Frontal cortex (tissue), 4 donors: ENCODE results near the gene FSIP1. TPM values are rescaled to one million over a fixed set of nuclear protein-coding genes. Genes with fewer than 3 reads are reported as not detected.

Experiments
- DNase-seq, 2 donors: peaks; one replicate each; pipeline ENCODE4 v3.0.0; 2012; ENCODE audit warnings: low spot score in 2 of 2
- FAIRE-seq: peaks from 2 replicates; lab custom pipeline; 2012; peaks lifted over from hg19 to GRCh38; lab: Jason Lieb, UNC
- total RNA-seq: library from RNA; depleted of rRNA; stranded (reverse); fragments of >200 nt; gene quantifications from one replicate; pipeline ENCODE4 v1.2.3, GENCODE V29; 2014
- donor health status: control.
- donor health status: control.
- donor health status: control.

Gene FSIP1
- total RNA-seq, 1 donor from 2014 or later: 17.5 TPM

GRCh38 chr15:39730552-39730951, 52.1 kb downstream of the FSIP1 start:
- no peak for DNase-seq
- no peak for FAIRE-seq

DNA sequence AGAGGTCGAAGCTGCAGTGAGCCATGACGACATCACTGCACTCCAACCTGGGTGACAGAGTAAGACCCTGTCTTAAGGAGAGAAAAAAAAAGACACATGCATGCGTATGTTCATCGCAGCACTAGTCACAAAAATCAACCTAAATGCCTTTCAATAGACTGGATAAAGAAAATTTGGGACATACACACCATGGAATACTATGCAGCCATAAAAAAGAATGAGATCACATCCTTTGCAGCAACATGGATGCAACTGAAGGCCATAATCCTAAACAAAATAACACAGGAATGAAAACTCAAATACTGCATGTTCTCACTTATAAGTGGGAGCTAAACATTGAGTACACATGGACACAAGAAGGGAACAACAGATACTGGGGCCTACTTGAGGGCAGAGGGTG, 53.1 kb downstream of the FSIP1 start:
- FAIRE-seq (no peak), DNase-seq (no peak)

GRCh38 chr15:39728845-39729244, 53.8 kb downstream of the FSIP1 start:
- no peak for DNase-seq
- no peak for FAIRE-seq

GRCh38 chr15:39721893-39722292, 60.7 kb downstream of the FSIP1 start:
- FAIRE-seq: no peak
- DNase-seq: no peak

DNA sequence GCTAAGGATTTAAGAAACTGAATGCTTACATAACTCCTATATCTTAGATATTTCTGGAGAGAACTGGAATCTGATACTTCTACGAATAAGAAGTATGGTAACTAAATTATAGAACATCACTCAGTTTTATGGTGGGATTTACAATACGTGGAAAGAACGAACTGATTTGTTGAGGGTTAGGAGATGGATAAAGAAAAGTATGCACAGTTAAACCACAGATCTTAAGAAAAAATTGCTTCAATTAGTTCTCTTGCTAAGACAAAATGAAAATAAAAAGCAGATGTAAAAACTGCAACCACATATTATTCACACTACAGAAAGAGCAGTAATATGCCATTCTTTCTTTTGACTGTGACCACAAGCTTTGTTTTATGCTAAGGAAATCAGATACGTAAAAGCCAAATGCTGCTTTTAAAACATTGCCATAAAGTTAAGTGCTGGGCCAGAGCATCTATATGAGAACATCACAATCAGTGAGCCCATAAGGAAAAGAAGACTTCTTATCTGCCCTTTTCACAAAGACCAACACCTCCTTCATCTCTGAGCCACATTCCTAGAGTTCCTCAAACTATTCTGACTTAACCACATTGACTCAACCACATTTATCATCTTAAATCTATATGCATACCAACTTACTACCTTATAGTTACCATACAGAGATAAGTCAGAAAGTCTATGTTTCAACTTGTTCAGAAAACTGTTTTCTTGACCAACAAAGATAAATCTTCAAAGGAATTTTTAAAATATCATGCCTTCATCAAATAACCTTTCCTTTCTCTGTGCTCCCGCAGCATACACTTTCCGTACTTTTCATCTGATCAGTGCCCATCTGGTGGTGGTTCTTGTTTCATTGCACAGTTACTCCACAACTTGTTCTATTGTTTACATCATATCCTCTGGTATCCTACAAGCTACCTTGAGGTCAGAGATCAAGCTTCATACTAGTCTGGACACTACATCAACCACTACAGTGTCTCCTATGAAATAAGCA, 61.7 kb downstream of the FSIP1 start:
- no peak for FAIRE-seq

DNA sequence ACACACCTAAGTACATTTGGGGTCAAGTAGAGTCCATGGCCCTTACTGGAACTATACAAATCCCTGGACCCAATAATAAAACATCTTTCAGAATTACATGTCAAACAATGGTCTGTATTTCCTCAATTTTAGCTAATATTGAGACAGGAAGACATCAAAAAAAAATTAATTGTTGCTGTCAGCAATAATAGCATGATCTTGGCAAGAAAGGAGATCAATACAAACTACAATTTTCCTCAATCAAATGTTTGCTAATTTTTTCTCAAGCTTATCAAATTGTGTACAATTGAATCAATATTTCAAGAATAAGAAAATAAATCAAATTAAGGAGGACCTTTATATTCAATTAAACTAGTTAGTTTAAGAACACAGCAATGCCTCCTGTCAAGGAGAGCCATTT, 62.6 kb downstream of the FSIP1 start:
- DNase-seq: no peak
- FAIRE-seq: no peak

More for the DNA sequence above, 61.7 kb downstream of the FSIP1 start:
- no peak for DNase-seq

- FAIRE-seq: no peak
These were observed 63.5 kb downstream of the FSIP1 start for GRCh38 chr15:39719109-39719508.

DNA sequence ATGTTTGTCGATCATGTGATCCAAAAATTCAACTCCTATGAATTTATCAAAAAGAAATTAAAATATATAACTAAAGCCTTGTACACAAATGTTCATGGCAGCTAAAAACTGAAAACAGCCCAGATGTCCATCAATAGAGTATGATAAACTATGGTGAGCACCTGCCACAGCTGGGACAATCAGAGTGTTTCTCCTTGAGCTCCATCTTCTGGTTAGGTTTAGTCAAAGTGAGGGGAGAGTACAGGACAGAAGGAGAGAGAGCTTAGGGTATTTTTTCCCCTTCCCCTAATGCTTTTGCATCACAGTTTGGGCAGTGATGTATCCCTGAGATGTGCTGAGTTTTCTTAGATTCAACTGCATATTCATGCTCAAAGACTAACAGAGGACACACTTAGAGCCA, 65.5 kb downstream of the FSIP1 start:
- FAIRE-seq (no peak), DNase-seq (no peak)

More at GRCh38 chr15:39719109-39719508, 63.5 kb downstream of the FSIP1 start:
- DNase-seq: no peak

GRCh38 chr15:39714251-39714650, 68.4 kb downstream of the FSIP1 start:
- FAIRE-seq: no peak

DNA sequence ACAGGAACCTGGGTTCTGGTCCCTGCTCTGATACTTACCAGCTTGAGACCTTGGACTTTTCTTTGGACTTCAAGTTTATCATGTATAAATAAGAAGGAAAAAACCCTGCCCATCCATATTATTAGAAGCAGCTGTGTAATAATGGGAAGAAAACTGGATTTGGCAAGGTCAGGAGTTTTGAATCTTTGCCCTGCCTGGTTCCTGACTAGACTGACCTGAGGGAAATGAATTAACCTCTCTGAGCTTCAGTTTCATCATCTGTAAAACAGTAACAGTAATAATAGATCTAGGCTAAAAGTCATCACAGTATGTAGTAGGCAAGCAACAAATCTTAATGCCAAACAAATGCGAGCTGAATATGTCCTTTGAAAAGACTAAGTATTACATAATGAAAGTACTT, 68.8 kb downstream of the FSIP1 start:
- DNase-seq (no peak), FAIRE-seq (no peak)

More at GRCh38 chr15:39714251-39714650, 68.4 kb downstream of the FSIP1 start:
- no peak for DNase-seq

DNA sequence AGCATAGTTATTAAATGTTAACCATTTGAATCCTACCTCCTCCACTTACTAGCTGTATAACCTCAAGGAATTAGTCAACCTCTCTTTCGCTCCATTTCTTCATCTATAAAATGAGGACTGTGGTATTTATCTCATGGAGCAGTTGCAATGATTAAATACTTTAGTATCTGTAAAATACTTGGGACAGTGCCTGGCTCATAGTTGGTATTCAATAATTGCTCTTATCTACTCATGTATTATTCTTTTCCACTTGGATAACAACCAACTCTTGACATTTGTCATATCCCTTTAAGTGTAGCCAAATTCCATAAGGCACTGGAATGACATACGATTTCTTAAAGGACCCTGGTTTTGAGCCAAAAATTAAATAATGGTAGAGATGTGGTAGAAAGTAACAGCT, 72.0 kb downstream of the FSIP1 start:
- FAIRE-seq (no peak), DNase-seq (no peak)

- no peak for DNase-seq
- FAIRE-seq: no peak
These were observed 72.7 kb downstream of the FSIP1 start for GRCh38 chr15:39709941-39710340.

- DNase-seq: no peak
- FAIRE-seq: no peak
These were observed 76.4 kb downstream of the FSIP1 start for GRCh38 chr15:39706206-39706605.

DNA sequence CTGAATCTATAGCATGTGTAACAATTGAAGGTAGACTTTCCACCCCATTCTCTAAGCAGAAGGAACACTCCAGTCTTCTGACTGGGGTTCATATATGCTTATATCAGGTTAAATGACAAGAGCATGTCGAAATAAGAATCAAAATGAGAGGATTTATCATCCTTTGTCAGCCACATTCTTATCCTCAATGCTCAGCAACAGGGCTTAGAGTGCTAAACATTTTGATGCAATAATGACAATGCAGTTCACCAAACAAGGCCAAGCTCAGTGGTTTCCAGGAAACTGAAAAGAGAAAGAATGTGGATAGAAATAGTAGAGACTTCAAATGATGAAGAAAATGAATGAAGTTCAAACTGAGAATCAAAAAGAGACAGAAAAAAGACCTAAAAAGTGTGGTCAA, 78.0 kb downstream of the FSIP1 start:
- FAIRE-seq: no peak
- no peak for DNase-seq

DNA sequence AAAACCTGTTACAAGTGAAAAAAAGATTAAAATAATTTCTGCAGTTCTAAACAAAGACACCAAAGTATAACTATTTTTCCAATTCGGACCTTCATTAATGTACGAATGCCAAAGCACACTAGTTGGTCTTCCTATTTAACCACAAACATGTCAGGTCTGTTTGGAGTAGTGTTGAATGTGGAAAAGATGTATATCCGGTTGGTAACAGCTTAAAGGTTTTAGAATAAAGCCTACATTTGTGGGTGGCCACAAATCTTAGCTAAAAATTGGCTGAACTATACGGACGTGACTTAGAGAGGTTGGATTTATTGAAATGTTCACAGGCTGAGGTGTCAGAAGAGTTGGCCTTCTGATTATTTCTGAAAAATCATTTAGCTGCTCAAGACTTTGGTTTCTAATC, 78.4 kb downstream of the FSIP1 start:
- DNase-seq (no peak), FAIRE-seq (no peak)

- FAIRE-seq (no peak), DNase-seq (no peak)
These were observed 80.7 kb downstream of the FSIP1 start for GRCh38 chr15:39701988-39702387.

GRCh38 chr15:39700375-39700700, 82.3 kb downstream of the FSIP1 start:
- DNase-seq: no peak
- FAIRE-seq: no peak

- FAIRE-seq: no peak
- no peak for DNase-seq
These were observed 82.9 kb downstream of the FSIP1 start for GRCh38 chr15:39699516-39700374.

DNA sequence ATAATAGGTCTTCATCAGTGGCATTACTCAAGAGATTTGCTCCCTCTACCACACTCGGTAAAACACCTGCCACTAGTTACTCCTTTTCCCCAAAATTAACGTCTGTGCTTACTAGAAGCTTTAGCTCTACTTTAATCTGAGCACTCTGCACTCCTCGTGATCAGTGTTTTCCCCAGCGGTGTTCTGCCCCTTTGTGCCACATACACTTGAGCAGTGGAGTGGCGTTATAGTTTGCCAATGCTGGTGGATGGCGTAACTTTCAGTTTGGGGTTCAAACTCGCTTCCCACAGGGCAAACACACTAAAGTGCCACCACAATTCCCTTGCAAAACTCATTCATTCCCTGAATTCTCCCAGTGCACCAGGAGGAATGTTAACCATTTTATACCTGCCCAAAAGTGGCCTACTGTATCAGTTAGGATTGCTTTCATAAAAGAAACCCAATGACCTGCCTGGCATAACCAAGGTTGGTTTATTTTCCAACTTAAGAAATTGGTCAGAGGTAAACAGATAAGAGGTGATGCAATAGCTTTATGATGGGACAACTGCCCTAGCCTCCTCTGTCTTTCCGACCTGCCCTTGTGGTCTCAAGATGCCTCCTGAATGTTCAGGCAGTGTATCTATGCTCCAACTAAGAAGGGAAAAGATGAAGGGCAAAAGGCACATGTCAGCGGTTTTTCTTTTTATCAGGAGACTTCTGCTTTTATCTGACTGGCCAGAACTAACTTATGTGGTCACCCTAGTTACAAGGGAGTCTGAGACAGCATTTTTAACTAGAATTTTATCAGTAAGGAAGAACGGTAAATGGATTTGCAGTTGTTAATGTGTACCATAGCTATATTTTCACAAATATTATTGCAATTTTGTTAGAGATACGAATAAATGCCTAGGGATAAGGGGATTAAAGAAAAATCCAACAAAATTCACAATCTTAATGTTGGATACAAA, 83.9 kb downstream of the FSIP1 start:
- no peak for FAIRE-seq
- DNase-seq: no peak

DNA sequence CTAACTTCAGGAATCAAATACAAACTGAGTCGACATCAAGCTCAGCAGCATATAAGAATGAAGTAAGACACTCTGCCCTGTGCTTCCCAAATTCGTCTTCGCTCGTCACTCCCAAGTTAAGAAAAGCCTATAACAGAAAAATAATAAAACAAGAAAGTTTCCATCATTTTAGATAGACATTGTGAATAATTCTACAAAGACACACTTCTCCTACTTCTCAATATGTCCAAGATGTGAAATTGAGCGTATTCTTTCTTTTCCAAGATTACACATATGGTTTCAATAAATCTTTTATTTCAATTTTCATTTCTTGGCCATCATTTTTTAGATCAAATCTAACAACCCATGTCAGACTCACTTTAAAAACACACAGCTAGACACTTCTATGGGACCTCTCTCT, 85.1 kb downstream of the FSIP1 start:
- FAIRE-seq (no peak), DNase-seq (no peak)
